Breast epithelium (tissue), 3 donors: Measurements from ENCODE around the gene TEX51.

Experiments
- POLR2A ChIP-seq: fragments of 450-650 bp; IDR thresholded peaks from one replicate; pipeline ENCODE4 v1.6.1; 2016; ENCODE audit warnings: antibody characterized with exemption, mild to moderate bottlenecking, moderate library complexity
- POLR2AphosphoS5 ChIP-seq, 3 donors: sonication (generic); formaldehyde crosslinking; IDR thresholded peaks; one replicate each; pipeline ENCODE4 v1.6.1; 2017; ENCODE audit warnings: antibody characterized with exemption in 3 of 3
- TF ChIP-seq, protein P1 (sequence below), 3 donors: fragments of 450-650 bp; IDR thresholded peaks; one replicate each; pipeline ENCODE4 v1.5.1; 2016 to 2017; ENCODE audit warnings: antibody characterized with exemption in 3 of 3, mild to moderate bottlenecking in 3 of 3, moderate library complexity in 3 of 3

DNA sequence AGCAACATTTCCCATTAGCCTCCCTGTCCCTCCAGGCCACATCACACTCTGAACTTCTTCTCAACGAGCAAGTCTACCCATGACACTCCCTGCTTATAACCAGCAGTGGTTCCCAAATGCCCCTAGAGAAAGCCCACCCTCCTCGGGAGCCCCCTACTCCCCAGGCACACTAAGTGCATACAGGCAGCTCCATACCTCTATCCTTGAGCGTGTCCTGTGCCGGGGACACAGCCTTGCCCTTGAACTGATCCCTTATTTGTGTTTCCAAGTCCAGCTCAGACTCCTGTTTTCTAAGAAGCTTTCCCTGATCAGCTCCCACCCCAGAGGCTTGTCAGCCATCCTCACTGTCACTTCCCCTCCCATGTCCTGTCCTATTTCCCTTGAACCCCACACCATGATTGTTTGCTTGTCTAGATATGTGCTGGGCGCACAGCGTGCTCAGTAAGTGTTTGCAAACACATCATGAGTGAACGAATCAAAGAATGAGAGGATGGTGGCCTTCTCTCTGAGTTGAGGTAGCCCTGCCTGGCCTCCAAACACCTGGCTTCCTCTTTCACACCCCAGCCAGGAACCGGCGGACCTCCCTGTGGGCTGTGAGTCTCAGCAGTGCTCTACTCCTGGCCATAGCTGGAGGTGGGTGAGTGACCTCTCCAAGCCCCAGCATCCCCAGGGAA, 2.1 kb downstream of the TEX51 start:
- TF ChIP-seq, protein P1, sequence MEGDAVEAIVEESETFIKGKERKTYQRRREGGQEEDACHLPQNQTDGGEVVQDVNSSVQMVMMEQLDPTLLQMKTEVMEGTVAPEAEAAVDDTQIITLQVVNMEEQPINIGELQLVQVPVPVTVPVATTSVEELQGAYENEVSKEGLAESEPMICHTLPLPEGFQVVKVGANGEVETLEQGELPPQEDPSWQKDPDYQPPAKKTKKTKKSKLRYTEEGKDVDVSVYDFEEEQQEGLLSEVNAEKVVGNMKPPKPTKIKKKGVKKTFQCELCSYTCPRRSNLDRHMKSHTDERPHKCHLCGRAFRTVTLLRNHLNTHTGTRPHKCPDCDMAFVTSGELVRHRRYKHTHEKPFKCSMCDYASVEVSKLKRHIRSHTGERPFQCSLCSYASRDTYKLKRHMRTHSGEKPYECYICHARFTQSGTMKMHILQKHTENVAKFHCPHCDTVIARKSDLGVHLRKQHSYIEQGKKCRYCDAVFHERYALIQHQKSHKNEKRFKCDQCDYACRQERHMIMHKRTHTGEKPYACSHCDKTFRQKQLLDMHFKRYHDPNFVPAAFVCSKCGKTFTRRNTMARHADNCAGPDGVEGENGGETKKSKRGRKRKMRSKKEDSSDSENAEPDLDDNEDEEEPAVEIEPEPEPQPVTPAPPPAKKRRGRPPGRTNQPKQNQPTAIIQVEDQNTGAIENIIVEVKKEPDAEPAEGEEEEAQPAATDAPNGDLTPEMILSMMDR (IDR thresholded peaks at IDR 0.05) = no peak
- TF ChIP-seq POLR2A (no peak), POLR2AphosphoS5 (IDR thresholded peaks at IDR 0.05) (no peak)
